Astrocyte (in vitro differentiated cells and primary cell): ENCODE data around the gene RPUSD1.

Experiments
- EZH2 ChIP-seq: IDR thresholded peaks from 2 replicates; pipeline ENCODE4 v1.6.1; 2012; ENCODE audit warnings: mild to moderate bottlenecking, low read length, inconsistent platforms; ENCODE audit not compliant: insufficient read depth
- TF ChIP-seq, protein P1 (sequence below): IDR thresholded peaks from 2 replicates; pipeline ENCODE4 v1.5.1; 2011; ENCODE audit warnings: low read depth, mild to moderate bottlenecking, inconsistent platforms, low read length, moderate library complexity; ENCODE audit not compliant: insufficient read depth

- TF ChIP-seq, protein P1, sequence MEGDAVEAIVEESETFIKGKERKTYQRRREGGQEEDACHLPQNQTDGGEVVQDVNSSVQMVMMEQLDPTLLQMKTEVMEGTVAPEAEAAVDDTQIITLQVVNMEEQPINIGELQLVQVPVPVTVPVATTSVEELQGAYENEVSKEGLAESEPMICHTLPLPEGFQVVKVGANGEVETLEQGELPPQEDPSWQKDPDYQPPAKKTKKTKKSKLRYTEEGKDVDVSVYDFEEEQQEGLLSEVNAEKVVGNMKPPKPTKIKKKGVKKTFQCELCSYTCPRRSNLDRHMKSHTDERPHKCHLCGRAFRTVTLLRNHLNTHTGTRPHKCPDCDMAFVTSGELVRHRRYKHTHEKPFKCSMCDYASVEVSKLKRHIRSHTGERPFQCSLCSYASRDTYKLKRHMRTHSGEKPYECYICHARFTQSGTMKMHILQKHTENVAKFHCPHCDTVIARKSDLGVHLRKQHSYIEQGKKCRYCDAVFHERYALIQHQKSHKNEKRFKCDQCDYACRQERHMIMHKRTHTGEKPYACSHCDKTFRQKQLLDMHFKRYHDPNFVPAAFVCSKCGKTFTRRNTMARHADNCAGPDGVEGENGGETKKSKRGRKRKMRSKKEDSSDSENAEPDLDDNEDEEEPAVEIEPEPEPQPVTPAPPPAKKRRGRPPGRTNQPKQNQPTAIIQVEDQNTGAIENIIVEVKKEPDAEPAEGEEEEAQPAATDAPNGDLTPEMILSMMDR, result no peak
- no peak for TF ChIP-seq EZH2
Measured at GRCh38 chr16:783404-784161, 4.6 kb downstream of the RPUSD1 start.
